ENCODE results near the gene GUCY1A2.

- TF ChIP-seq, protein P1, sequence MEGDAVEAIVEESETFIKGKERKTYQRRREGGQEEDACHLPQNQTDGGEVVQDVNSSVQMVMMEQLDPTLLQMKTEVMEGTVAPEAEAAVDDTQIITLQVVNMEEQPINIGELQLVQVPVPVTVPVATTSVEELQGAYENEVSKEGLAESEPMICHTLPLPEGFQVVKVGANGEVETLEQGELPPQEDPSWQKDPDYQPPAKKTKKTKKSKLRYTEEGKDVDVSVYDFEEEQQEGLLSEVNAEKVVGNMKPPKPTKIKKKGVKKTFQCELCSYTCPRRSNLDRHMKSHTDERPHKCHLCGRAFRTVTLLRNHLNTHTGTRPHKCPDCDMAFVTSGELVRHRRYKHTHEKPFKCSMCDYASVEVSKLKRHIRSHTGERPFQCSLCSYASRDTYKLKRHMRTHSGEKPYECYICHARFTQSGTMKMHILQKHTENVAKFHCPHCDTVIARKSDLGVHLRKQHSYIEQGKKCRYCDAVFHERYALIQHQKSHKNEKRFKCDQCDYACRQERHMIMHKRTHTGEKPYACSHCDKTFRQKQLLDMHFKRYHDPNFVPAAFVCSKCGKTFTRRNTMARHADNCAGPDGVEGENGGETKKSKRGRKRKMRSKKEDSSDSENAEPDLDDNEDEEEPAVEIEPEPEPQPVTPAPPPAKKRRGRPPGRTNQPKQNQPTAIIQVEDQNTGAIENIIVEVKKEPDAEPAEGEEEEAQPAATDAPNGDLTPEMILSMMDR (IDR thresholded peaks at IDR 0.05) = no peak
- TF ChIP-seq POLR2A (IDR thresholded peaks at IDR 0.05) = no peak
Measured at GRCh38 chr11:106986261-106986660, 32.0 kb downstream of the GUCY1A2 start.
